Sciatic nerve (tissue), 2 donors: ENCODE measurements around the gene FAM8A1. TPM values are rescaled to one million over a fixed set of nuclear protein-coding genes. Genes with fewer than 3 reads are reported as not detected.
"Not testable (repeated sequence)": the region's sequence is repeated elsewhere in the genome, so short reads cannot be mapped to it uniquely, and the experiment has no call there.

Experiments used
- ATAC-seq: fragments of 200-7000 bp; cut with Tn5 transposase; one replicate; pipeline ENCODE4 v1.9.1; 2020; ENCODE audit warnings: mild to moderate bottlenecking, moderate library complexity
- DNase-seq: peaks from one replicate; pipeline ENCODE4 v3.0.0-alpha.2; 2020; ENCODE audit warnings: low spot score
- intact Hi-C: fragments of 100-400 bp; cut with DNase I; formaldehyde crosslinking; loops from one replicate; pipeline ENCODE4 v1.14.2; 2022
- total RNA-seq: library from RNA; stranded (reverse); fragmentation: NEBNext Ultra II Directional; extraction: Animal tissue kit (Norgen Biotek cat#: 25700); gene quantifications from one replicate; pipeline ENCODE4 v1.2.1, GENCODE V29; 2021
- donor health status: DM: no; HTN: no; CAD: no.
- donor health status: DM: no; HTN: no; CAD: no.

FAM8A1 gene, protein sequence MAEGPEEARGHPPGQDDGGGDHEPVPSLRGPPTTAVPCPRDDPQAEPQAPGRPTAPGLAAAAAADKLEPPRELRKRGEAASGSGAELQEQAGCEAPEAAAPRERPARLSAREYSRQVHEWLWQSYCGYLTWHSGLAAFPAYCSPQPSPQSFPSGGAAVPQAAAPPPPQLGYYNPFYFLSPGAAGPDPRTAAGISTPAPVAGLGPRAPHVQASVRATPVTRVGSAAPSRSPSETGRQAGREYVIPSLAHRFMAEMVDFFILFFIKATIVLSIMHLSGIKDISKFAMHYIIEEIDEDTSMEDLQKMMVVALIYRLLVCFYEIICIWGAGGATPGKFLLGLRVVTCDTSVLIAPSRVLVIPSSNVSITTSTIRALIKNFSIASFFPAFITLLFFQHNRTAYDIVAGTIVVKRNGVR
- 35.2 TPM for total RNA-seq

DNA sequence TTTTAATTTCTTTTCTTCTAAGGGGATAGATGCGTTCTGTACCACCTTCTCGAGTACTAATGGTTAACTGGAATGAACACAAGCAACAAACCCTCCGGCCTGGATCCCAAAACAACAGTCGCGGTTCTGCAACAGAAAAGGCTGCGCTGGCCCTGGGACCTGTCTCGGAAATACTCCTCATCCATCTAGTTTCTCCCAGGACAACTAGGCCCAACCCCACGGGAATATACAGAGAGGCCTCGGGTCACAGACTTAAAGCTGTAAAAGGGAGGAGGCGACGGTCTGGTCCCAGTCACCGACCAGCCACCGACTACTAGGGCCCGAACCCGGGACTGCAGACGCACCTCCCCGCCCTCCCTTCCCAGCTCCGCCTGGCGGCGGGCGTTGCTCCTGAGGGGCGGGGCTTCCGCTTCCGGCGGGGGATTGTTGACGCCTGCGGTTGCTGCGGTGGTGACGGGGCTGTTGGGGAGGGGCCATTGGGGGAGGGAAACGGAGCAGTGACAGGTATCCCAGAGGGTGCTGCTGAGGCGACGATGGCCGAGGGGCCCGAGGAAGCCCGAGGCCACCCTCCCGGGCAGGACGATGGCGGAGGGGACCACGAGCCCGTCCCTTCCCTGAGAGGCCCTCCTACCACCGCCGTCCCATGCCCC, at the start of gene FAM8A1:
TSS of gene FAM8A1 (plus strand) at position 426 of the 650 bp plus-strand sequence. CDS start at position 534, 108 bp downstream.
- intact Hi-C loops: no loop called here
- DNase-seq (peak; percentile 99), ATAC-seq (peak; percentile 99)

DNA sequence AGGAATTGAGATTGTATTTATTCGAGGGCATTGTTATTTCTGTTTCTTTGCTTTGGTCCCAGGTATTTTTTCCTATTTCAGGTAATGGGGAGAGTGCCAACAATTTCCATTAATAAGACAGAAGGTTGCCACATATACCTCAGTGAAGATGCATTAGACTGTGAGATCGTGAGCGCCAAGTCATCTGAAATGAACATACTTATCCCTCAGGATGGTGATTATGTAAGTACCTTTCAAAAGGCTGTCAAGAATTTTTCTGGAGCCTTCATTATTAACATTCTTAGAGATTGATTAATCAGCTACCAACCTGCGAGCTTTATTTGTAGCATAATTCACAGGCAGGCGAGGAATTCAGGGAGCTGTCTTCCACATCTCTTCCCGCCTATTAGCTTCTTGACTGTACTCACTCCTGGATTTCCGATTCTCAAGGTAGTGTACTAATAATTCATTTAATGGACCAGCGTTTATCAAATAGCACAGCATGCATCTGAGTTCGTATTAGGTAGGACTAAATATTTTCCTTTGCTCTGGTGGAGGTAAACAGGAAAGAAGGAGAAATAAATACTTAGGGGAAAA, 48.6 kb upstream of the FAM8A1 start:
- no peak for DNase-seq
- intact Hi-C loops: no loop called here
- no peak for ATAC-seq

DNA sequence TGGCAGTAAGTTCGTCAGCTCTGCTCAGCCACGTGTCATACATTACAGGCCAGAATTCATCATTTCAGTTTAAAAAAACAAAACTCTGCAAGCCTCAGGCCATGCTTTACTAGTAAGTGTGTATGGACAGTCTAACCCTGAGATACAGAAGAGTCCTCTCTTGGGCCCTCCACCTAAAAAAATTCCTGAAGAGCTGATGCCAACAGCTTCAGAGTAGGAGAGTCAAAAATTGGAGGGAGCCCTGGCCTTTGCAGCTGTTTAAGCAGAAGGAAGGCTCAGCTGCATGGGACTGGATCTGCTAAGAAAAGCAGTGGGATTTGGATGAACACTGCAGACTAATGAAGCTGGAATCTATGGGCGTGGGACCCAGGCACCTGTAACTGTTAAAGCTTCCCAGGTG, 47.2 kb upstream of the FAM8A1 start:
- ATAC-seq: no peak
- intact Hi-C loops: no loop called here
- DNase-seq: no peak

DNA sequence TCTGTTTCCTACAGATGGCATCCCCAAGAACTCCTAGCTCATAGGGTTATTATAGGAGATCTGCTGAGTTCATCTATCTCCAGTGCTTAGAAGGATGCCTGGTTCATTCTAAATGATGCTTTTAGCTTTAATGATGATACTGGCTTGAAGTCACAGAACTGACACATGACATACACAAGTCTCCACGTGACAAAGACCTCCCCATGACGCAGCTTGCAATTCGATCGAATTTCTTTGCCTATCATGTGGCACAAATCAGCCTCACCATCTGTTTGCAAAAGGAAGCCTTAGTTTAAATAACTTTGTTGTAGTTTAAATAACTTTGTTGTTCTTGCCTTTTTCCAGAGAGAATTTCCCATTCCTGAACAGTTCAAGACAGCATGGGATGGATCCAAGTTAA, 44.1 kb upstream of the FAM8A1 start:
- ATAC-seq: no peak
- intact Hi-C loops: no loop called here

DNA sequence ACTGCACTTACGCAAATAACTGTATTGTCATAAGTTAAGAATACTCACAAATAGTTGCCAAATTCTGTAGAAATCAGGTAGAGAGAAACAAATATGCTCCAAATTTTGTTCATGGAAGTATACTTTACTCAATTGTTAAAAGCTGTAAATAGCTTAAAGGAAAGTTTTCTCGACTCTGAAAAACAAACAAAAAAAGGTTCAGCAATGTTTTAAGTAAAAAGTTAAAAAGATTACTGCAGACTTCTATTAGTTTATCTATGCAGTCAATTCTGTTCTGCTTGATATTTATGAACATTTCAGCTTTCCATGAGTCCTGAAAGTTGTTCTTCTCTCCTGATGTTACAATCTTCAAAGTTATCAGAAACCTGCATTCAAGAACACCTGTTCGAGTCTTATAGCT, 37.5 kb upstream of the FAM8A1 start:
- ATAC-seq: no peak
- no peak for DNase-seq
- intact Hi-C loops: no loop called here

More for the DNA sequence above, 44.1 kb upstream of the FAM8A1 start:
- DNase-seq: no peak

DNA sequence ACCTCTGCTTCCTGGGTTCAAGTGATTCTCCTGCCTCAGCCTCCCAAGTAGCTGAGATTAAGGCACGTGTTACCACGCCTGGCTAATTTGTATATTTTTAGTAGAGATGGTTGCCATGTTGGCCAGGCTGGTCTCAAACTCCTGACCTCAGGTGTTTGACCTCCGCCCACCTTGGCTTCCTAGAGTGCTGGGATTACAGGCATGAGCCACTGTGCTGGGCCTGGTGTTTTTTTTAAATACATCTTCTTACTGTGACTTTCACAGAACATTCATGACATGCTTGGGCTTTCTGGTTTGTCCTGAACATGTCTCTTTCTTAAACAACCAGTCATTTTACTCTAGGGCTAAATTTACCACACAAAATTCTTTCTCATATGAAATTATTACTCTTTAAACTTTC, 34.7 kb upstream of the FAM8A1 start:
- no peak for ATAC-seq
- intact Hi-C loops: no loop called here

DNA sequence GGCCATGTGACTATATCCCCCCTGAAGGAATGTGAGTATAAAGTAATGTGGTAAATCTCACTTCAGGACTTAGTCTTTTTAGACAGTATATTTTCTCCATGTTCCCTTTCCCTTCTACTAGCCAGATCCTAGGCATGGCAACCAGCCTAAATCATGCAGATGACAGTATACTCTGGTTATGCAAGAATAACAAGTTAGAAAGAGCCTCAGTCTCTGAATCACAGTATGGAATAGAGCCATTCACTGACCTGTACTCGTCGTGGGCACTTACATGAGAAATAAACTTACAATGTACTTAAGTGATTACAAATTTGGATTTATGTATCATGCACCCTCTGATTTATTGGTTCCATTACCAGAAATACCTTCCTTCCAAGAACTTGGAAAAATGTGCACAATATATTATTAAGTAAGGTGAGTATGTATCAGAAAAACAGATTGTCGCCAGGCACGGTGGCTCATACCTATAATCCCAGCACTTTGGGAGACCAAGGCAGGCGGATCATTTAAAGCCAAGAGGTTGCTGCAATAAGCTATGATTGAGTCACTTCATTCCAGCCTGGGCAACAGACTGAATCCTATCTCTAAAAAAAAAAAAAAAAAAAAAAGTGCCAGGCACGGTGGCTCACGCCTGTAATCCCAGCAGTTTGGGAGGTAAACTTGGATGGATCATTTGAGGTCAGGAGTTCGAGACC, 25.1 kb upstream of the FAM8A1 start:
- intact Hi-C loops: no loop called here

More for the DNA sequence above, 34.7 kb upstream of the FAM8A1 start:
- DNase-seq: no peak

DNA sequence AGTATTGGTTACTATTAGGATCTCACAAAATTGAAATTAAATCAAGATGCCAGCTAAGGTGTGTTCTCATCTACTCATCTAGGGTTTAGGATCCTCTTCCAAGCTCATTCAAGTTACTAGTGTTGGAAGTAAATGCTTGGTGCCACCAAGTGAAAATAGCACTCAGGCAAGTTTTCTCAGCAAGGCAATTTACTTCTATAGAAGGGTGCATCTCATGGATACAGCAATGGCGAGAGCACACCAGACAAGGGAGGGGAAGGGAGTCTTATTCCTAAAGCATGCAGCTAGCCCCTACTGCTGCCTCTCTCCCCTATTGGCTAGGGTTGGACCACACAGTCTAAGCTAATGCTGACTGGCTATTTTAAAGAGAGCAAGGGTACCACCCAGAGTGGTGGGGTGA, 23.0 kb upstream of the FAM8A1 start:
- intact Hi-C loops: no loop called here
- no peak for ATAC-seq
- DNase-seq: no peak

More for the DNA sequence above, 25.1 kb upstream of the FAM8A1 start:
- ATAC-seq (no peak), DNase-seq (no peak)

DNA sequence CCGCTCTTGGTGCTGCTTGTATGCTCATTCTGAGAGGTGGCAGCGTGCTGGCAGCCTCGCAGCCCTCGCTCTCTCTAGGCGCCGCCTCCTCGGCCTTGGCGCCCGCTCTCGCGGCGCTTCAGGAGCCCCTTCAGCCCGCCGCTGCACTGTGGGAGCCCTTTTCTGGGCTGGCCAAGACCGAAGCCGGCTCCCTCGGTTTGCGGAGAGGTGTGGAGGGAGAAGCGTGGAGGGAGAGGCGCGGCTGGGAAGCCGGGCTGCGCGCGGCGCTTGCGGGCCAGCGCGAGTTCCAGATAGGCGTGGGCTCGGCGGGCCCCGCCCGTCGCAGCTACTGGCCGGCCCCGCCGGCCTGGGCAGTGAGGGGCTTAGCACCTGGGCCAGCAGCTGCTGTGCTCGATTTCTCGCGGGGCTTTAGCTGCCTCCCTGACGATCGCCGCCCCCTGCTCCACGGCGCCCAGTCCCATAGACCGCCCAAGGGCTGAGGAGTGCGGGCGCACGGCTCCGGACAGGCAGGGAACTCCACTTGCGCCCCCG, 19.5 kb upstream of the FAM8A1 start:
- intact Hi-C loops: loop anchor here (10.0 kb wide), 1 partner anchor 426 kb away; no protein-coding TSS in a partner anchor
- peak; percentile 58 for ATAC-seq
- no peak for DNase-seq

DNA sequence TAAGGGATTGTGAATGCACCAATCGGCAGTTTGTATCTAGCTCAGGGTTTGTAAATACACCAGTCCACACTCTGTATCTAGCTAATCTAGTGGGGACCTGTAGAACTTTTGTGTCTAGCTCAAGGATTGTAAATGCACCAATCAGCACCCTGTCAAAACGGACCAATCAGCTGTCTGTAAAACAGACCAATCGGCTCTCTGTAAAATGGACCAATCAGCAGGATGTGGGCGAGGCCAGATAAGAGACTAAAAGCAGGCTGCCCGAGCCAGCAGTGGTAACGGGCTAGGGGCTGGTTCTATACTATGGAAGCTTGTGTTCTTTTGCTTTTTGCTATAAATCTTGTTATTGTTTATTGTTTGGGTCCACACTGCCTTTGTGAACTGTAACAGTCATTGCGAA, 18.8 kb upstream of the FAM8A1 start:
- not testable (repeated sequence) for ATAC-seq, DNase-seq
- intact Hi-C loops: loop anchor here (10.0 kb wide), 1 partner anchor 426 kb away; no protein-coding TSS in a partner anchor

DNA sequence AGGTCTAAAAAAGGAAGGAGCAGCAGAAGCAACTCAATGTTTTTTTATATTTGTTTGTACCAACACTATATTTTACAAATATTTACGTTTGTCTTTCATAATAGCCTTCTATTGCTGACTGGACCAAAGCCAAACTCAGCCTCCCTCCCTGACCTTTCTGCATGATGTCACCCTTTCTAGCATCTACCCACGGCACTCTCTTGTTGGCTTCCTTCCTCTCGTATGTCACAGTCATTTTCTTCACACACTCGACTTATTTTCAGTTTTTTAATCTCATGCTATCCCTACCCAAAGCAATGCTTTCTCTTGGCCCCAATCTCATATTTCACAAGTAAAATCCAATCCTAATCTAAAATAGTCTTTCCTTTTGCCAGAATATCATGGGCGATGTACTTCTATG, 16.3 kb upstream of the FAM8A1 start:
- intact Hi-C loops: loop anchor here (10.0 kb wide), 1 partner anchor 429 kb away; no protein-coding TSS in a partner anchor
- peak; percentile 43 for ATAC-seq
- DNase-seq: no peak

DNA sequence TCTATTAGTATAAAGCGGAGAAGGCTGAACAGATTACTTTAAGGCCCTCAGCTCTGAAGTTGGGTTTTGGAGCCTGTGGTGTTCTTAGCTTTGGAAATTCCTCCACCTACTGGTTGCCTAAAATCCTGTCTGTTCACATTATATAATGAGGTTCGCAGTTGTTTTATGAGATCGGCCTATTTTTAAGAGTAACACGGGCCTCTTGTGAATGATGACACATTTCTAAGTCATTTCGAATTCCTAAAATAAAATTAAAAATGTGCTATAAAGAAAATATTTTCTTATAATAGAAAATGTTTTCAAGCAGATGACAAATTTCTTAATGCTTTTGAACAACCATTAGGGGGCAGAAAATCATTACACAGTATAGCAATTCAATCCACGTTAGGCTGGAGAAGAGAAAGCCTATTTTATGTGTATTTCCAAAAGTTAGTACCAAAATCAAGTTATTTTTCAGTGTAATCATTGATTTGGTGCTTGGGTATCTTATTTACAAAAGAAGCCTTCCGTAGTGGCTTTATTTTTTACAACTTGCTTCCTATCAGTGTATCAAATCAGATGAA, 15.8 kb upstream of the FAM8A1 start:
- no peak for DNase-seq
- peak; percentile 96 for ATAC-seq
- intact Hi-C loops: loop anchor here (10.0 kb wide), 1 partner anchor 430 kb away; no protein-coding TSS in a partner anchor

DNA sequence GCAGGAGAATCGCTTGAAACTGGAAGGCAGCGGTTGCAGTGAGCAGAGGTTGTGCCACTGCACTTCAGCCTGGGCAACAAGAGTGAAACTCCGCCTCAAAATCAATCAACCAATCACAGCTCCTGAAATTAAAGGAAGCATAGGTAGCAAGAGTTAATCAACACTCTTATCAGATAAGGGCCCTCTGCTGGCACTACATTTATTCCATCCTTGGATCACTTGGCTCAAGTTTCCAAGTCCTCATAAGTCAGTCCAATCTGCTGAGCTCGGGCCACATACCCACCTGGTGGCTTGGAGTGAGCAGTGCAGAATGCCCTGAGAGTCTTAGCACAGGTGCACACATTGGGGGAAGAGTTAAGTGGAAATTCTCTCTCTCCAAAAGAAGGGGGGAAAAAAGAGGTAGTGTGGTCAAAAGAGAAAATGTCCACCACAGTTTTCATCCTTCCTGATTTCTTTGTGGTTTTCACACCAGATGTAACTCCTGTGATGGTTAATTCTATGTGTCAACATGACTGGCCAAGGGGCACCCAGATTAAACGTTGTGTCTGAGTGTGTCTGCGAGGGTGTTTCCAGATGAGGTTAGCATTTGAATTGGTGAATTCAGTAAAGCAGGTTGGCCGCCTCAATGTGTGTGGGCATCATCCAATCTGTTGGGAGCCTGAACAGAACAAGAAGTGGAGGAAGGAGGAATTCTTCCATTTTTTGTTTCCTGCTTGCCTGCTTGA, 14.2 kb upstream of the FAM8A1 start:
- DNase-seq: no peak
- intact Hi-C loops: loop anchor here (10.0 kb wide), 1 partner anchor 431 kb away; no protein-coding TSS in a partner anchor
- no peak for ATAC-seq

DNA sequence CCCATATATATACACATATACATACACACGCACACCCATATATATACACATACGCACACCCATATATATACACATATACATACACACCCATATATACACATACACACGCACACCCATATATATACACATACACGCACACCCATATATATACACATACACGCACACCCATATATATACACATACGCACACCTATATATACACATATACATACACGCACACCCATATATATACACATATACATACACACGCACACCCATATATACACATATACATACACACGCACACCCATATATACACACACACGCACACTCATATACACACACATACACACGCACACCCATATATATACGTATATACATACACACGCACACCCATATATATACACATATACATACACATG, 13.5 kb upstream of the FAM8A1 start:
- not testable (repeated sequence) for DNase-seq, ATAC-seq
- intact Hi-C loops: loop anchor here (10.0 kb wide), 1 partner anchor 432 kb away; no protein-coding TSS in a partner anchor

DNA sequence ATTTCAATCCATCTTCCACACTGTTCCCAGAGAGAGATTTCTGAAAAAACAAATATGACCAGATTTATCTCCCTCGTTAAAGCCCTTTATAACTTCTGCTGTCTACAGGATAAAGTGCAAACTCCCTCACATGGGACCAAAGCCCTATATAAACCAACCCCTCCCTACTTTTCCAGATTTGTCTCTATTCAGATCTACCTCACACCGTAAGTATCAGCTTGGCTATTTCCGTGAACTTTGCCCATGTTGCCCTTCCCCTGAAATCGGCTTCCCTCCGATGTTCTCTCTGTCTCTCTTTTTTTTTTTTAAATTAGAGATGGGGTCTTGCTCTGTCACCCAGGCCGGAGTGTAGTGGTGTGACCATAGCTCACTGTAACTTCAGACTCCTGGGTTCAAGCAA, 12.1 kb upstream of the FAM8A1 start:
- no peak for ATAC-seq

DNA sequence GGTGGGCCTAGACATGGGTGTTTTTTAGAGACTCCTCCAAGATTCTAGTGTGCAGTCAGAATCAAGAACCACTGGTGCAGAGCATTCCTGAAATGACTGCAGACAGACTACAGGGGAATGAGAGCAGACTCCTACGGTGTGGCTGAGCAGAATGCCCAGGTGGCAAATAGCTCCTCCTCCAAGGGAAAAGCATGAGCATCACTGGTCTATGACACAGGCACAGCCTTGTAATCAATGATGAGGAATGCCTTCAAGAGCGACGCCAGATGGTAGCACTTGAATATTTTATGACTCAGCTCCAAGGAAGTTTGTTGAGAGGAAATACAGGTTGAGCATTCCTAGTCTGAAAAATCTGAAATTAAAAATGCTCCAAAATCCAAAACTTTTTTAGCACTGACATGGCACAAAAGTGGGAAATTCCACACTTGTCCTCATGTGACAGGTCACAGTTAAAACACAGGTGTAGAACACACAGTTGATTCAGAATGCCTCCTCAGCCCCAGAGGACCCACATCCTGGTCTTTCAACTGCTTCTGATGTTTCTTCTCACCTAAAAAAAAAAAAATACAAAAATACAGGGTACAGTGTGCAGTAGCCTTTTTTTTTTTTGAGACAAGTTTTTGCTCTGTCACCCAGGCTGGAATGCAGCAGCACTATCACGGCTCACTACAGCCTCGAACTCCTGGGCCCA, 10.6 kb upstream of the FAM8A1 start:
- DNase-seq (no peak), ATAC-seq (peak; percentile 35)
- intact Hi-C loops: loop anchor here (10.0 kb wide), 1 partner anchor 435 kb away; no protein-coding TSS in a partner anchor

More for the DNA sequence above, 12.1 kb upstream of the FAM8A1 start:
- no peak for DNase-seq
- intact Hi-C loops: loop anchor here (10.0 kb wide), 1 partner anchor 433 kb away; no protein-coding TSS in a partner anchor

DNA sequence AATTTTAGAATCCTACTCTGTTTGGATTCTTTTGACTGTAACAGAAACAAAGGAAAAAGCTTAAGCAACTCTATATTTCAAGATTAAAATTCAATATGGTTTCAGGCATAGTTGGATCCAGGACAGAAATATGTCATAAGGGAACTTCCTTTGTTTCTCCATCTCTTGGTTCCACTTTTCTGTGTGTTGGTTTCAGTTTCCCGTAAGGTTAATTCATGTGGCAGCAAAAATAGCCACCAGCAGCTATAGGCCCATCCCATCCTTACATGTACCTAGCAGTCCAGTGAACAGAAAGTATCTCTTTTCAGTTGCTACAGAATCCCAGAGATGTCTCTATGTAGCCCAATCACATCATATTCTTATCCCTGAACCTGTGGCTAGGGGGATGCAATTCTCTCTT, 8.8 kb upstream of the FAM8A1 start:
- ATAC-seq: no peak
- intact Hi-C loops: no loop called here

More for the DNA sequence above, 8.8 kb upstream of the FAM8A1 start:
- DNase-seq: no peak
